ENCODE data around the gene ULK4.

Gene ULK4

GRCh38 chr3:41350441-41350840, 611.5 kb downstream of the ULK4 start:
- H3K4me3 ChIP-seq (ENCODE audit: low read depth, low read length): no peak overlapping the region
- no peak for DNase-seq (ENCODE audit: low read depth)

GRCh38 chr3:41348401-41348800, 613.5 kb downstream of the ULK4 start:
- no peak overlapping the region for H3K4me3 ChIP-seq (ENCODE audit: low read depth, low read length)
- DNase-seq (ENCODE audit: low read depth): no peak

- H3K4me3 ChIP-seq (ENCODE audit: low read depth, low read length): no peak overlapping the region
- DNase-seq (ENCODE audit: low read depth): no peak
These were observed 615.1 kb downstream of the ULK4 start for GRCh38 chr3:41346698-41347270.

- DNase-seq (ENCODE audit: low read depth): no peak
- no peak overlapping the region for H3K4me3 ChIP-seq (ENCODE audit: low read depth, low read length)
These were observed 616.1 kb downstream of the ULK4 start for GRCh38 chr3:41345788-41346187.

GRCh38 chr3:41339758-41340157, 622.1 kb downstream of the ULK4 start:
- no peak overlapping the region for H3K4me3 ChIP-seq (ENCODE audit: low read depth, low read length)
- DNase-seq (ENCODE audit: low read depth): no peak

- no peak for DNase-seq (ENCODE audit: low read depth)
- no peak overlapping the region for H3K4me3 ChIP-seq (ENCODE audit: low read depth, low read length)
These were observed 623.6 kb downstream of the ULK4 start for GRCh38 chr3:41338276-41338675.

- DNase-seq (ENCODE audit: low read depth): no peak
- H3K4me3 ChIP-seq (ENCODE audit: low read depth, low read length): no peak overlapping the region
These were observed 627.5 kb downstream of the ULK4 start for GRCh38 chr3:41334426-41334825.

- no peak for DNase-seq (ENCODE audit: low read depth)
- no peak overlapping the region for H3K4me3 ChIP-seq (ENCODE audit: low read depth, low read length)
These were observed 630.9 kb downstream of the ULK4 start for GRCh38 chr3:41331041-41331440.

- no peak overlapping the region for H3K4me3 ChIP-seq (ENCODE audit: low read depth, low read length)
- DNase-seq (ENCODE audit: low read depth): peak; percentile 71
These were observed 631.4 kb downstream of the ULK4 start for GRCh38 chr3:41330465-41330864.

- no peak for DNase-seq (ENCODE audit: low read depth)
- no peak overlapping the region for H3K4me3 ChIP-seq (ENCODE audit: low read depth, low read length)
These were observed 632.0 kb downstream of the ULK4 start for GRCh38 chr3:41329881-41330280.

GRCh38 chr3:41328926-41329325, 633.0 kb downstream of the ULK4 start:
- no peak for DNase-seq (ENCODE audit: low read depth)
- no peak overlapping the region for H3K4me3 ChIP-seq (ENCODE audit: low read depth, low read length)

GRCh38 chr3:41327718-41328117, 634.2 kb downstream of the ULK4 start:
- H3K4me3 ChIP-seq (ENCODE audit: low read depth, low read length): no peak overlapping the region
- DNase-seq (ENCODE audit: low read depth): peak; percentile 70

- H3K4me3 ChIP-seq (ENCODE audit: low read depth, low read length): no peak overlapping the region
- DNase-seq (ENCODE audit: low read depth): no peak
These were observed 637.8 kb downstream of the ULK4 start for GRCh38 chr3:41324156-41324475.

GRCh38 chr3:41323467-41324155, 638.3 kb downstream of the ULK4 start:
- DNase-seq (ENCODE audit: low read depth): no peak

GRCh38 chr3:41321642-41321980, 640.3 kb downstream of the ULK4 start:
- H3K4me3 ChIP-seq (ENCODE audit: low read depth, low read length): no peak overlapping the region
- DNase-seq (ENCODE audit: low read depth): no peak

More at GRCh38 chr3:41323467-41324155, 638.3 kb downstream of the ULK4 start:
- H3K4me3 ChIP-seq (ENCODE audit: low read depth, low read length): no peak overlapping the region

GRCh38 chr3:41320953-41321641, 640.8 kb downstream of the ULK4 start:
- no peak for DNase-seq (ENCODE audit: low read depth)
- no peak overlapping the region for H3K4me3 ChIP-seq (ENCODE audit: low read depth, low read length)

- no peak for DNase-seq (ENCODE audit: low read depth)
These were observed 643.4 kb downstream of the ULK4 start for GRCh38 chr3:41318520-41318919.

GRCh38 chr3:41317718-41318117, 644.2 kb downstream of the ULK4 start:
- no peak overlapping the region for H3K4me3 ChIP-seq (ENCODE audit: low read depth, low read length)
- no peak for DNase-seq (ENCODE audit: low read depth)

More at GRCh38 chr3:41318520-41318919, 643.4 kb downstream of the ULK4 start:
- H3K4me3 ChIP-seq (ENCODE audit: low read depth, low read length): no peak overlapping the region

- DNase-seq (ENCODE audit: low read depth): no peak
- H3K4me3 ChIP-seq (ENCODE audit: low read depth, low read length): no peak overlapping the region
These were observed 644.6 kb downstream of the ULK4 start for GRCh38 chr3:41317298-41317697.

GRCh38 chr3:41315126-41315525, 646.8 kb downstream of the ULK4 start:
- DNase-seq (ENCODE audit: low read depth): no peak

GRCh38 chr3:41308119-41308518, 653.8 kb downstream of the ULK4 start:
- no peak for DNase-seq (ENCODE audit: low read depth)
- no peak overlapping the region for H3K4me3 ChIP-seq (ENCODE audit: low read depth, low read length)

More at GRCh38 chr3:41315126-41315525, 646.8 kb downstream of the ULK4 start:
- H3K4me3 ChIP-seq (ENCODE audit: low read depth, low read length): no peak overlapping the region

Data from skeletal muscle cell (primary cell).